Loucy (cell line): Measurements from ENCODE around the gene NPTX2.

Experiments
- H2AFZ ChIP-seq: fragments of 200-600 bp; sonication (generic); 2 replicates; pipeline ENCODE4 v1.6.0; 2016; ENCODE audit warnings: antibody characterized with exemption, mild to moderate bottlenecking, low read length, moderate library complexity
- H3F3A ChIP-seq: fragments of 200-600 bp; 2 replicates; pipeline ENCODE4 v1.6.0; 2016; ENCODE audit warnings: antibody characterized with exemption, low read depth, mild to moderate bottlenecking
- H3K27me3 ChIP-seq: fragments of 200-600 bp; sonication (generic); 2 replicates; pipeline ENCODE4 v1.6.1; 2014; ENCODE audit warnings: low read length, mild to moderate bottlenecking; ENCODE audit not compliant: insufficient read depth, poor library complexity, severe bottlenecking
- H3K36me3 ChIP-seq: fragments of 200-600 bp; sonication (generic); 2 replicates; pipeline ENCODE4 v1.6.1; 2016; ENCODE audit warnings: low read length; ENCODE audit not compliant: insufficient read depth
- H3K4me1 ChIP-seq: fragments of 200-600 bp; sonication (generic); 2 replicates; pipeline ENCODE4 v1.5.1; 2014; ENCODE audit warnings: low read length, mild to moderate bottlenecking; ENCODE audit not compliant: insufficient read depth, poor library complexity, severe bottlenecking
- H3K4me2 ChIP-seq: fragments of 200-600 bp; sonication (generic); 2 replicates; pipeline ENCODE4 v1.6.0; 2014; ENCODE audit warnings: antibody characterized with exemption, low read length, low read depth, mild to moderate bottlenecking; ENCODE audit not compliant: poor library complexity, severe bottlenecking
- H3K4me3 ChIP-seq: fragments of 200-600 bp; sonication (generic); 2 replicates; pipeline ENCODE4 v1.5.1; 2014; ENCODE audit warnings: low read length, mild to moderate bottlenecking, mixed read lengths; ENCODE audit not compliant: poor library complexity, severe bottlenecking
- H3K79me2 ChIP-seq: fragments of 200-600 bp; sonication (generic); 2 replicates; pipeline ENCODE4 v1.6.1; 2014; ENCODE audit warnings: low read length; ENCODE audit not compliant: insufficient read depth
- H3K9ac ChIP-seq: fragments of 200-600 bp; sonication (generic); 2 replicates; pipeline ENCODE4 v1.6.0; 2014; ENCODE audit warnings: mild to moderate bottlenecking, low read depth, low read length, moderate library complexity; ENCODE audit not compliant: poor library complexity, severe bottlenecking
- H3K9me2 ChIP-seq: fragments of 200-600 bp; sonication (generic); replicated peaks from 2 replicates; pipeline ENCODE4 v1.6.1; 2016; ENCODE audit warnings: low read depth, low read length, mixed read lengths
- H3K9me3 ChIP-seq: fragments of 200-600 bp; sonication (generic); 2 replicates; pipeline ENCODE4 v1.6.1; 2014; ENCODE audit warnings: mild to moderate bottlenecking, antibody characterized with exemption, low read length, low read depth; ENCODE audit not compliant: insufficient read depth
- H4K20me1 ChIP-seq: fragments of 200-600 bp; sonication (generic); 2 replicates; pipeline ENCODE4 v1.6.0; 2014; ENCODE audit warnings: antibody characterized with exemption, low read length, mild to moderate bottlenecking; ENCODE audit not compliant: insufficient read depth, poor library complexity, severe bottlenecking
- EZH2phosphoT487 ChIP-seq: fragments of 200-600 bp; IDR thresholded peaks from 2 replicates; pipeline ENCODE4 v1.6.1; 2018; ENCODE audit warnings: antibody characterized with exemption, mild to moderate bottlenecking, moderate library complexity, borderline replicate concordance
- TF ChIP-seq, protein P1 (sequence below): fragments of 200-600 bp; sonication (generic); conservative IDR thresholded peaks from 2 replicates; pipeline ENCODE4 v1.5.1; 2014; ENCODE audit warnings: mild to moderate bottlenecking, antibody characterized with exemption, low read length

Gene NPTX2

DNA sequence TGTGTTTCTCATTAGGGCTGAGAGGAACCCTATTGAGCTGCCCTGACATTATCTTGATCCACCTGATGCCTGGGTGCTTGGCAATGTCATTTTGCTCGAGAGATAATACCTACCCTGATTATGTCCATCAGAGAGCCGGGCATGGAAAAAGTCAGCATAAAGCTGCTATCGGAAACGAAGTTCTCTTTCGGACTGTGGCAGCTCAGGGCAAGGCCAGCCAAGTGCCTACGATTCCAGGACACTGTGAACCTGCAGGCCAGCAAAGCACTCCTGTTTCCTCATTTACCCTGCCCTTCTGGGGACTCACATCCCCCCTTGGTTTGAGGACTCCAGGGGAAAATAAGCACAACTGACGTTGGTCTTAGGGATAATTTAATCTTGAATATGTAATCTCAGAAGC is 25.2 kb upstream of the NPTX2 start:
- no peaks in the 10 kb centered on the region for H3K79me2 ChIP-seq
- peaks cover 8% of the 10 kb centered on the region for H3K4me1 ChIP-seq
- no peaks in the 10 kb centered on the region for H3F3A ChIP-seq
- H3K4me3 ChIP-seq, result no peak overlapping the region
- H3K9me3 ChIP-seq, result no peaks in the 10 kb centered on the region
- no peaks in the 10 kb centered on the region for H3K27me3 ChIP-seq
- TF ChIP-seq, protein P1, sequence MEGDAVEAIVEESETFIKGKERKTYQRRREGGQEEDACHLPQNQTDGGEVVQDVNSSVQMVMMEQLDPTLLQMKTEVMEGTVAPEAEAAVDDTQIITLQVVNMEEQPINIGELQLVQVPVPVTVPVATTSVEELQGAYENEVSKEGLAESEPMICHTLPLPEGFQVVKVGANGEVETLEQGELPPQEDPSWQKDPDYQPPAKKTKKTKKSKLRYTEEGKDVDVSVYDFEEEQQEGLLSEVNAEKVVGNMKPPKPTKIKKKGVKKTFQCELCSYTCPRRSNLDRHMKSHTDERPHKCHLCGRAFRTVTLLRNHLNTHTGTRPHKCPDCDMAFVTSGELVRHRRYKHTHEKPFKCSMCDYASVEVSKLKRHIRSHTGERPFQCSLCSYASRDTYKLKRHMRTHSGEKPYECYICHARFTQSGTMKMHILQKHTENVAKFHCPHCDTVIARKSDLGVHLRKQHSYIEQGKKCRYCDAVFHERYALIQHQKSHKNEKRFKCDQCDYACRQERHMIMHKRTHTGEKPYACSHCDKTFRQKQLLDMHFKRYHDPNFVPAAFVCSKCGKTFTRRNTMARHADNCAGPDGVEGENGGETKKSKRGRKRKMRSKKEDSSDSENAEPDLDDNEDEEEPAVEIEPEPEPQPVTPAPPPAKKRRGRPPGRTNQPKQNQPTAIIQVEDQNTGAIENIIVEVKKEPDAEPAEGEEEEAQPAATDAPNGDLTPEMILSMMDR, result no peak
- H3K9me2 ChIP-seq, result no peaks in the 10 kb centered on the region
- H2AFZ ChIP-seq, result no peak overlapping the region
- no peak overlapping the region for H3K4me2 ChIP-seq
- H3K9ac ChIP-seq, result no peak overlapping the region
- H3K36me3 ChIP-seq, result no peaks in the 10 kb centered on the region
- H4K20me1 ChIP-seq, result no peaks in the 10 kb centered on the region

DNA sequence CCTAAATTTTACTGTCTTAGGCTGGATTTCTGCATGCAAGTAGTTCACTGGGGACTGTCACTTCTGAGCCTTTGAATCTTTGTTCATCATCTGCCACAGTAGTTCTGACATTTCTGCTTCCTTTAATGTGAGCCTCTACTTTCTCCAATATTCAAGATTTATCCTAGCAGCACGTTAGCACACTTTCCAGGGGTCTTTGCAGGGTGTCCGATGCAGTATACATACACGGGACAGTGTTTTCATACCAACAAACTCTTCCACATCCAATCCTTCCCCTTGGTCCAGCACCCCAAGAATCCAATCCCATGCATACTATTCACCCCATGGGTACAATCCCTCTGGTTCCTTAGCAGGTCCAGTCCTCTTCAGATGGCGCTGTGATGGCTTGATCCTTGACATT is 22.7 kb upstream of the NPTX2 start:
- Histone ChIP-seq H2AFZ (no peak overlapping the region), H3K9ac (no peak overlapping the region), H3K79me2 (no peaks in the 10 kb centered on the region), H3K4me1 (peaks cover 8% of the 10 kb centered on the region), H3K4me2 (no peak overlapping the region), H3K4me3 (no peak overlapping the region), H4K20me1 (no peaks in the 10 kb centered on the region), H3F3A (no peaks in the 10 kb centered on the region), H3K9me2 (no peaks in the 10 kb centered on the region), H3K36me3 (no peaks in the 10 kb centered on the region), H3K9me3 (no peaks in the 10 kb centered on the region), H3K27me3 (no peaks in the 10 kb centered on the region)
- no peak for TF ChIP-seq EZH2phosphoT487
- TF ChIP-seq, protein P1, result no peak

DNA sequence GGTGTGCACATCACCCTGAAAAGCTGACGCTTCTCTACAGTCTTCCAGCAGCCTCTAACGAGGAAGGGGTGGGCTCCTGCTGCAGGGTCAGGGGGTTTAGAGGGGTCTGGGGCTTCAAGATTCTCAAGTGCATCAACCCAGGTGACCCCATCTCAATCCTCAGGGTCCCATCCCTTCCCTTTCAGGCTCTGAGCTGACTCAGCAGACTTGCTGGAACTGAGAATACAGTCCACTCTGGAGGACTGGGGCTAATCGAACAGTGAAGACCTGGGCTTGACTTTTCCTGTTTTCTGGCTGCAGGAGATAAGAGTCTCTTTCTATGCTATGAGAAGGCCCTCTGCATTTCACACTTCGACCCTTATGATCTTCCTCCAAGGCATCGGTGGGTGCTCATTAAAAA is 22.3 kb upstream of the NPTX2 start:
- no peaks in the 10 kb centered on the region for H4K20me1 ChIP-seq
- no peaks in the 10 kb centered on the region for H3K9me2 ChIP-seq

More for the DNA sequence above, 22.3 kb upstream of the NPTX2 start:
- Histone ChIP-seq H3K4me2 (no peak overlapping the region), H3K9me3 (no peaks in the 10 kb centered on the region), H3K36me3 (no peaks in the 10 kb centered on the region), H3K4me1 (peaks cover 8% of the 10 kb centered on the region), H3K4me3 (no peak overlapping the region), H3K79me2 (no peaks in the 10 kb centered on the region), H3K9ac (no peak overlapping the region), H3F3A (no peaks in the 10 kb centered on the region), H3K27me3 (no peaks in the 10 kb centered on the region), H2AFZ (no peak overlapping the region)
- TF ChIP-seq, protein P1, result no peak
- no peak for TF ChIP-seq EZH2phosphoT487
